ENCODE results near the gene SATB2.

Gene SATB2

DNA sequence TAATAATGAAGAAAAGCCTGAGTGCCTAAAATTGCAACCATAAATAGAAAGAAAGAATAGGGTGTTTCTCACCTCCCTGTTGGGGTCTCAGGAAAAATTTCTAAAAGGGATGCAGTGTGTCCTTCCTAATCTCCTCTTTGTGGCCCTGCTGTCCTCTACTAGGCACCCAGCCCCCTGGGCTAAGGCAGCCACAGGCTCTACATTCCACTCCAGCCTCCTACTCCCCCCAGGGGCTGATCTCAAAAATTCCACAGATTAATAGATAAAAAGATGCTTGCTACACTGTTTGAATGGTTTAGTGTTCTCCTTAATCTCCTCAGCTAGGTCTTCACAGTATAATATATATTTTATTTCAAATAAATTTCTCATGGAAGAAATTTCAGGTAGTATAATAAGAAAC, 17.6 kb downstream of the SATB2 start:
- H3K4me3 ChIP-seq (replicated peaks; ENCODE audit: low read depth, low read length): no peak overlapping the region
- DNase-seq (ENCODE audit: extremely low read depth, low read depth): no peak
- TF ChIP-seq, protein P1, sequence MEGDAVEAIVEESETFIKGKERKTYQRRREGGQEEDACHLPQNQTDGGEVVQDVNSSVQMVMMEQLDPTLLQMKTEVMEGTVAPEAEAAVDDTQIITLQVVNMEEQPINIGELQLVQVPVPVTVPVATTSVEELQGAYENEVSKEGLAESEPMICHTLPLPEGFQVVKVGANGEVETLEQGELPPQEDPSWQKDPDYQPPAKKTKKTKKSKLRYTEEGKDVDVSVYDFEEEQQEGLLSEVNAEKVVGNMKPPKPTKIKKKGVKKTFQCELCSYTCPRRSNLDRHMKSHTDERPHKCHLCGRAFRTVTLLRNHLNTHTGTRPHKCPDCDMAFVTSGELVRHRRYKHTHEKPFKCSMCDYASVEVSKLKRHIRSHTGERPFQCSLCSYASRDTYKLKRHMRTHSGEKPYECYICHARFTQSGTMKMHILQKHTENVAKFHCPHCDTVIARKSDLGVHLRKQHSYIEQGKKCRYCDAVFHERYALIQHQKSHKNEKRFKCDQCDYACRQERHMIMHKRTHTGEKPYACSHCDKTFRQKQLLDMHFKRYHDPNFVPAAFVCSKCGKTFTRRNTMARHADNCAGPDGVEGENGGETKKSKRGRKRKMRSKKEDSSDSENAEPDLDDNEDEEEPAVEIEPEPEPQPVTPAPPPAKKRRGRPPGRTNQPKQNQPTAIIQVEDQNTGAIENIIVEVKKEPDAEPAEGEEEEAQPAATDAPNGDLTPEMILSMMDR (IDR thresholded peaks at IDR 0.05; ENCODE audit: low read depth, low read length, missing control alignments): no peak

DNA sequence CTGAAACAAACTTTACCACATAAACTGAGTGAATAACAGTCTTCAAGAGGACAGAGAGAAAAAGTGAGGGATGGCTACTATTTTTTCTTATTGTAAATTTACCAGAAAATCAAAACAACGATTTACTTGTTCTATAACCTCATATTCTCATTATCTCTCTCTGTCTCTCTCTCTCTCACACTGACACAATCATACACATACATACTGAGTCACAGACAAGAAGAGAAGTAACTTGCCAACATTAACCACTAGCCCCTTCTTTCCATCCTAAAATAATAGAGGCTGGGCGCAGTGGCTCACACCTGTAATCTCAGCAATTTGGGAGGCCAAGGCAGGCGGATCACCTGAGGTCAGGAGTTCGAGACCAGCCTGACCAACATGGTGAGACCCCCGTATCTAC, 18.2 kb downstream of the SATB2 start:
- TF ChIP-seq, protein P1 (IDR thresholded peaks at IDR 0.05; ENCODE audit: low read depth, low read length, missing control alignments): no peak
- no peak for DNase-seq (ENCODE audit: extremely low read depth, low read depth)
- H3K4me3 ChIP-seq (replicated peaks; ENCODE audit: low read depth, low read length): no peak overlapping the region

DNA sequence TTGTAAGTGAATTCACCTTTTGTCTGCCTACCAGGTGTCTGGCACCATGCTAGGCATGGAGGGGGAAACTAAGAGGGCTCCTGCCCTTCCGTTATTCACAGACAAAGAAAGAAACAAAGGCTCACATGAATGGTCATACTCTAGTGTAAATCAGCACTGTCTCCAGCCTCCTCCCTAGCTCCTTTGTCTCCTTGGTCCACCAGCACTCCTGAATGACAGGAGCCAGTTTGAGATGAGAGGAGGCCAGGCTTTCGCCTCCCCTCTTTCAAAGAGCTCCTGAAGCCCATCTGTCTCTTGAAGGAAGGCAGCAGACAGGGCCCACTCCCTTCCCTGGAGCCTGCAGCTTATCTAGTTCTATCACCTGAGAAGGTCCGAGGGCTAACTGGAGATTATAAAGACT, 18.7 kb downstream of the SATB2 start:
- DNase-seq (ENCODE audit: extremely low read depth, low read depth): no peak
- TF ChIP-seq, protein P1 (IDR thresholded peaks at IDR 0.05; ENCODE audit: low read depth, low read length, missing control alignments): no peak
- no peak overlapping the region for H3K4me3 ChIP-seq (replicated peaks; ENCODE audit: low read depth, low read length)

DNA sequence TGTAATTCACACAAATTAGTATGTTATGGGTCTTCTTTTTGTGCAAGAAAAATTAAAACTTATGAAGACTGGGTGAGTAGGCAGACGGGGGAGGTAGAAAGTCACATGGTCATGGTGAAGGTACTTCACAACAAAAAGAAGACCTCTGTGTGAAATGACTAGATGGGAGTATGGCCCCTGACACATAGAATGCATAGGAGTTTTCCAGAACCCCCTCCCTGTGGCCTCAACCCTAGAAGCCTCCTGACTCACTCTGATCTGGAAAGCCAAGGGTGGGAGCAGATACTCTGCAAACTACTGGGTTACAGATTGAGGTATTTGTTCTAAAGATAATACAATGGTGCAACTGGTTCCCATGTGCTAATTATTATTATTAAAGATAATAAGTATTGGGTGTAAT, 23.2 kb downstream of the SATB2 start:
- TF ChIP-seq, protein P1 (IDR thresholded peaks at IDR 0.05; ENCODE audit: low read depth, low read length, missing control alignments): no peak
- no peak for DNase-seq (ENCODE audit: extremely low read depth, low read depth)
- no peak overlapping the region for H3K4me3 ChIP-seq (replicated peaks; ENCODE audit: low read depth, low read length)

DNA sequence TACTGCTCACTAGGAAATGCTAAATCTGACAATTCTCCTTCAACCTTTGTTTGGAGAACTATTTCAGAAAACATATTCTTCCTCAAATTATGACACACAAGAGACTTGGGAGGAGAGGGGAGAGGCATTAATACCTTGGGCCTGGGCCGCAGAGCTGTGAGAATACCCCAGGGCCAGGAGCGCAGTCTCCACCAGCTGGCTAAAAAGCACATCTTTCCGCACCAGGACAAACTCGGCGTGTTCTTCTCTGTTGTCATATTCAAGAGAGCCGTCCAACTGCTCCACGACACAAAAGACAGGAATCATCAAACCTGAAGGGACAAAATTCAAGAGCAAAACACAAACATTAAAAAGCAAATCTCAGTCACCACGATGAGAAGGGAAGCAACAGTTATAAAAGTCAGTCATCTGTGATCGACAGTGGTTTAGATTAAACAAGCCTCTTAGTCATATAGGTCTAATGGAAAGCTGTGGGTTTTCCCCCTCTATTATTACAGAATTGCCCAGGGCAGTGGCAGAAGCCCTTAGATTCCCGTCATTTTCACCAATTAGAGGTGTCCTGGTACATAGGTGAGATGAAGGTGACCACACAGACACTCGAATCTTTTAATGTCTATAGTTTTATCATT, 24.4 kb downstream of the SATB2 start:
- TF ChIP-seq, protein P1 (IDR thresholded peaks at IDR 0.05; ENCODE audit: low read depth, low read length, missing control alignments): no peak
- no peak overlapping the region for H3K4me3 ChIP-seq (replicated peaks; ENCODE audit: low read depth, low read length)
- no peak for DNase-seq (ENCODE audit: extremely low read depth, low read depth)

DNA sequence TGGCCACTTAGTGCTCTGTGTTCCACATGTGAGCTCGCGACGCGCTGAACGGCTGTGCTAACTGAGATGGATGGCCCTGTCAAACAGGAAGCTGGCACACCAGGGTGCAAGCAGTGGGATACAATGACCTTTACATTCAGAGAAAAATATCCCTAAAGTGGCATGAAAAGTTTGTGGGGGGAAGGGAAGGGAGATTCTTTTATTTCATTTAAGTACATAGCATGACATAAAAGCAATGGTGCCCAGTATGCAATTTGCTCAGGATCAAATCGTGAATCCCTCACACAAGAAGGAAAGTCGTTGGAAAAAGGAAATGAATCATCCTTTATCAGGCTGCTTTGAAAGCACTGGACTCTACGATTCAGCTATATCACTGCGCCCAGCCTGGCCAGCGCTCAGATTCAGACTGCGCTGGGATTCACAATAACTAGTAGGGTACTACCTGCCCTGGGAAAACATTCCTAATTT, 26.0 kb downstream of the SATB2 start:
- no peak overlapping the region for H3K4me3 ChIP-seq (replicated peaks; ENCODE audit: low read depth, low read length)
- no peak for DNase-seq (ENCODE audit: extremely low read depth, low read depth)
- TF ChIP-seq, protein P1 (IDR thresholded peaks at IDR 0.05; ENCODE audit: low read depth, low read length, missing control alignments): no peak

DNA sequence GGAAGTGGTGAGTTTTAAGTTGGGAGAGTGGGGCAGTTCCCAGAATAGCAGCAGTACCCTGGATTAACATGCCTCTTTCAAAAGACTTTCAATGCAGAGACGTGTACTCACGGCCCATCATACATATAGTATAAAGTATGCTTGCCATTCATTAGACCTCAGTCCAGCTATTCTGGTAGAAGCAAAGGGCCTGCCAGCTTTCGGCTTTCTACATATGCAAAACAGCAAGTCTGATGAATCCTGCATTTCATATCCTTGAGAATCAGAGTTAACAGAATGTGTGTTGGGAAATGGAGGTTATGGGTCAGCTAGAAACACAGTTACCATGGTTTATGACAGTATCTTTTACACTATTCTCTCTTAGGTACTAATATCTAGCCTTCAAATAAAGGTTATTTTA, 27.5 kb downstream of the SATB2 start:
- TF ChIP-seq, protein P1 (IDR thresholded peaks at IDR 0.05; ENCODE audit: low read depth, low read length, missing control alignments): no peak
- no peak overlapping the region for H3K4me3 ChIP-seq (replicated peaks; ENCODE audit: low read depth, low read length)
- DNase-seq (ENCODE audit: extremely low read depth, low read depth): no peak
